Measurements from ENCODE around the gene USP4.

The USP4 gene

GRCh38 chr3:49265661-49266386, 74.0 kb downstream of the USP4 start:
- TF ChIP-seq, protein P1, sequence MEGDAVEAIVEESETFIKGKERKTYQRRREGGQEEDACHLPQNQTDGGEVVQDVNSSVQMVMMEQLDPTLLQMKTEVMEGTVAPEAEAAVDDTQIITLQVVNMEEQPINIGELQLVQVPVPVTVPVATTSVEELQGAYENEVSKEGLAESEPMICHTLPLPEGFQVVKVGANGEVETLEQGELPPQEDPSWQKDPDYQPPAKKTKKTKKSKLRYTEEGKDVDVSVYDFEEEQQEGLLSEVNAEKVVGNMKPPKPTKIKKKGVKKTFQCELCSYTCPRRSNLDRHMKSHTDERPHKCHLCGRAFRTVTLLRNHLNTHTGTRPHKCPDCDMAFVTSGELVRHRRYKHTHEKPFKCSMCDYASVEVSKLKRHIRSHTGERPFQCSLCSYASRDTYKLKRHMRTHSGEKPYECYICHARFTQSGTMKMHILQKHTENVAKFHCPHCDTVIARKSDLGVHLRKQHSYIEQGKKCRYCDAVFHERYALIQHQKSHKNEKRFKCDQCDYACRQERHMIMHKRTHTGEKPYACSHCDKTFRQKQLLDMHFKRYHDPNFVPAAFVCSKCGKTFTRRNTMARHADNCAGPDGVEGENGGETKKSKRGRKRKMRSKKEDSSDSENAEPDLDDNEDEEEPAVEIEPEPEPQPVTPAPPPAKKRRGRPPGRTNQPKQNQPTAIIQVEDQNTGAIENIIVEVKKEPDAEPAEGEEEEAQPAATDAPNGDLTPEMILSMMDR (IDR thresholded peaks at IDR 0.05; ENCODE audit: low read depth, low read length, missing control alignments) = no peak
- DNase-seq (ENCODE audit: low read depth) = no peak
- no peak overlapping the region for H3K4me3 ChIP-seq (ENCODE audit: low read depth, low read length)

- no peak overlapping the region for H3K4me3 ChIP-seq (ENCODE audit: low read depth, low read length)
- no peak for DNase-seq (ENCODE audit: low read depth)
- TF ChIP-seq, protein P1 (IDR thresholded peaks at IDR 0.05; ENCODE audit: low read depth, low read length, missing control alignments) = no peak
Measured at GRCh38 chr3:49263159-49263889, 76.5 kb downstream of the USP4 start.

GRCh38 chr3:49260806-49261324, 79.0 kb downstream of the USP4 start:
- TF ChIP-seq, protein P1 (IDR thresholded peaks at IDR 0.05; ENCODE audit: low read depth, low read length, missing control alignments) = no peak
- H3K4me3 ChIP-seq (ENCODE audit: low read depth, low read length) = no peak overlapping the region
- no peak for DNase-seq (ENCODE audit: low read depth)

DNA sequence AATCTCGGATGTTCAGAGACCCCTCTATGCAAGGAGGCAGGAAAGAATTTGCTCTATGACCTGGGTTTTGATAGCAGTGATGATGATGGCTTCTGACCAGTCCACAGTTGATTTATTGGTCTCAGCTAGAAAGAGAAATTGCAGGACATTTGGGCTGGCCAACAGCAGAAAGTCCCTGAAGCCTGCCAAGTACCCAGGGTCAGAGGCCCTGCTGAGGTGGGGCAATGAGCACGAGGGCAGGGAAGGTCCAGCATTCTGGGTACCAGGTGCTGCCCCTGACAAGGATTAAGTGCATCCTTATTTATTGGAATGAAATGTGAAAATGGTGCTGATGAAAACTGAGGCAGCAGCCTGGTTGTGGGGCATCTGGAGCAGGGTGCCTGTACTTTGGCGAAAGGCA, 82.7 kb downstream of the USP4 start:
- H3K4me3 ChIP-seq (ENCODE audit: low read depth, low read length) = no peak overlapping the region
- TF ChIP-seq, protein P1 (IDR thresholded peaks at IDR 0.05; ENCODE audit: low read depth, low read length, missing control alignments) = no peak
- no peak for DNase-seq (ENCODE audit: low read depth)

- TF ChIP-seq, protein P1 (IDR thresholded peaks at IDR 0.05; ENCODE audit: low read depth, low read length, missing control alignments) = no peak
- no peak for DNase-seq (ENCODE audit: low read depth)
- no peak overlapping the region for H3K4me3 ChIP-seq (ENCODE audit: low read depth, low read length)
Measured at GRCh38 chr3:49255718-49256511, 83.9 kb downstream of the USP4 start.

GRCh38 chr3:49255112-49255511, 84.7 kb downstream of the USP4 start:
- TF ChIP-seq, protein P1 (IDR thresholded peaks at IDR 0.05; ENCODE audit: low read depth, low read length, missing control alignments) = no peak
- DNase-seq (ENCODE audit: low read depth) = no peak
- H3K4me3 ChIP-seq (ENCODE audit: low read depth, low read length) = no peak overlapping the region
